Psoas muscle (tissue), 8 donors: ENCODE measurements around the gene PRKACB. TPM values are rescaled to one million over a fixed set of nuclear protein-coding genes. Genes with fewer than 3 reads are reported as not detected.

Experiments
- ATAC-seq, 4 donors: fragments of 200-7000 bp; cut with Tn5 transposase; one replicate each; pipeline ENCODE4 v1.9.1; 2020; ENCODE audit warnings: moderate library complexity in 3 of 4, mild to moderate bottlenecking in 2 of 4
- DNase-seq, 2 donors: peaks; one replicate each; pipeline ENCODE4 v3.0.0-alpha.2; 2020
- H3K27ac ChIP-seq: fragments of 200-600 bp; one replicate; pipeline ENCODE4 v1.8.0; 2022
- H3K27me3 ChIP-seq, 3 donors: fragments of 200-600 bp in 1 of 3; one replicate each; pipeline versions ENCODE4 v1.6.1 to v1.8.0; 2013 to 2022; ENCODE audit warnings: low read length in 2 of 3, mild to moderate bottlenecking in 2 of 3, moderate library complexity in 1 of 3; ENCODE audit not compliant: insufficient read depth in 3 of 3
- H3K36me3 ChIP-seq, 2 donors: fragments of 200-600 bp in 1 of 2; one replicate each; pipeline versions ENCODE4 v1.6.1 to v1.8.0; 2013 to 2022; ENCODE audit warnings: low read depth in 1 of 2, mild to moderate bottlenecking in 1 of 2, moderate library complexity in 1 of 2; ENCODE audit not compliant: insufficient read depth in 1 of 2
- H3K4me1 ChIP-seq: fragments of 200-600 bp; one replicate; pipeline ENCODE4 v1.8.0; 2022
- H3K4me3 ChIP-seq: fragments of 200-600 bp; one replicate; pipeline ENCODE4 v1.8.0; 2022; ENCODE audit warnings: mild to moderate bottlenecking
- H3K9me3 ChIP-seq: fragments of 200-600 bp; one replicate; pipeline ENCODE4 v1.8.0; 2022
- WGBS, 3 donors: extraction: QIAGEN DNeasy Blood & Tissue Kit; methylation state at CpG; one replicate each; pipeline versions ENCODE4 v1.1.6 to v1.1.7; 2013; 5-methylcytosine and 5-hydroxymethylcytosine counted together
- intact Hi-C, 2 donors: fragments of 100-400 bp; cut with DNase I; formaldehyde crosslinking; loops; one replicate each; pipeline versions ENCODE4 v1.11.0 to v1.14.2; 2022
- polyA plus RNA-seq, 3 donors: library from polyadenylated mRNA; stranded (reverse); fragments of 200-250 nt; gene quantifications; one replicate each; pipeline ENCODE4 v1.2.3, GENCODE V29; 2013
- total RNA-seq, 4 donors: library from RNA; stranded (reverse); fragmentation: NEBNext Ultra II Directional in 2 of 4; extraction: Animal tissue kit (Norgen Biotek cat#: 25700) in 2 of 4; gene quantifications; one replicate each; pipeline versions ENCODE4 v1.2.1 to v1.2.4, GENCODE V29; 2021 to 2023
- TF ChIP-seq, protein P1 (sequence below): fragments of 200-600 bp; IDR thresholded peaks from one replicate; pipeline ENCODE4 v1.8.0; 2022; ENCODE audit warnings: antibody characterized with exemption
- donor health status: healthy with polysubstance abuse.
- donor health status: DM: no; HTN: no; CAD: no; lungs with moderate emphysema.
- donor health status: Bipolar disorder and iron deficiency.
- donor health status: healthy.
- donor health status: DM: yes; HTN: yes; CAD: no.
- donor health status: DM: no; HTN: no; CAD: no.
- donor health status: DM: no; HTN: no; CAD: no.
- donor health status: DM: yes; HTN: yes; CAD: no.

Gene PRKACB
- total and polyA plus RNA-seq, 7 donors: 2.6 to 24.5 (median 4.9) TPM

DNA sequence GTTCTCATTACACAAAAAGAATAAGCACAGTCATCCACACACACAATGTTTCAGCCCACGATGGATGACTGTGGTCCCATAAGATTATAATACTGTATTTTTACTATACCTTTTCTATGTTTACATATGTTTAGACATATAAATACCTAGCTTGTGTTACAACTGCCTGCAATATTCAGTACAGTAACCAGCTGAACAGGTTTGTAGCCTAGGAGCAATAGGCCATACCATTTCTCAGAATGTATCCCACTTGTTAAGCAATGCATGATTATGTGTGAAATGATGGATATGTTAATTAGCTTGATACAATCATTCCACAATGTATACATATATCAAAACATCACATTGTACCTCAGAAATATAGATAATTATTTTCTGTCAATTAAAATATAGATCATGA lies 124.3 kb downstream of the PRKACB start:
- H3K9me3 ChIP-seq: no peaks in the 10 kb centered on the region
- H3K36me3 ChIP-seq: no peaks in the 10 kb centered on the region
- DNase-seq (no peak), ATAC-seq (no peak)
- WGBS, 3 donors: 87 to 94% (median 92%) methylated on average over 1 of the region's 1 CpG
- TF ChIP-seq, protein P1, sequence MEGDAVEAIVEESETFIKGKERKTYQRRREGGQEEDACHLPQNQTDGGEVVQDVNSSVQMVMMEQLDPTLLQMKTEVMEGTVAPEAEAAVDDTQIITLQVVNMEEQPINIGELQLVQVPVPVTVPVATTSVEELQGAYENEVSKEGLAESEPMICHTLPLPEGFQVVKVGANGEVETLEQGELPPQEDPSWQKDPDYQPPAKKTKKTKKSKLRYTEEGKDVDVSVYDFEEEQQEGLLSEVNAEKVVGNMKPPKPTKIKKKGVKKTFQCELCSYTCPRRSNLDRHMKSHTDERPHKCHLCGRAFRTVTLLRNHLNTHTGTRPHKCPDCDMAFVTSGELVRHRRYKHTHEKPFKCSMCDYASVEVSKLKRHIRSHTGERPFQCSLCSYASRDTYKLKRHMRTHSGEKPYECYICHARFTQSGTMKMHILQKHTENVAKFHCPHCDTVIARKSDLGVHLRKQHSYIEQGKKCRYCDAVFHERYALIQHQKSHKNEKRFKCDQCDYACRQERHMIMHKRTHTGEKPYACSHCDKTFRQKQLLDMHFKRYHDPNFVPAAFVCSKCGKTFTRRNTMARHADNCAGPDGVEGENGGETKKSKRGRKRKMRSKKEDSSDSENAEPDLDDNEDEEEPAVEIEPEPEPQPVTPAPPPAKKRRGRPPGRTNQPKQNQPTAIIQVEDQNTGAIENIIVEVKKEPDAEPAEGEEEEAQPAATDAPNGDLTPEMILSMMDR: no peak
- H3K4me3 ChIP-seq: no peak overlapping the region
- intact Hi-C loops: no loop called here
- no peaks in the 10 kb centered on the region for H3K4me1 ChIP-seq
- H3K27ac ChIP-seq: no peak overlapping the region
- no peaks in the 10 kb centered on the region for H3K27me3 ChIP-seq

DNA sequence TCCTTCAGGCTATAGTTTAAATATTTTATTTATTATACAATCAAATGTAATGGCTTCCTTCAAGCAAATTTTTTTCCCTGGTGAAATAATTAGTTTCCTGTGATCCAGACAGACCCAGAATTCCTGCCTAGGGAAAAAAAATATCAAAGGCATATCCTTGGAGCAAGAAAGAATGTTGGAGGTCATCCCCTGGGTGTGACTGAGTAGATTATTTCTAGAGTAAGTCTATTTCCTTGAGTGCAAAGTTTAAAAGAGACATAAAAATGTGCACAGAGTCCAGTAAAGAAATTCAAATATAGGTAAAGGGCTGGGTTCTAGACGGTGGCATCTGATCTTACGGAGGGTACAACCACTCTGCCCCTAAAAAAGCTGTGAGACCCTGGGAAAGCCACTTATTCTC lies 125.2 kb downstream of the PRKACB start:
- intact Hi-C loops: no loop called here
- 23 to 63% (median 27%) methylated on average over 2 of the region's 2 CpGs for WGBS, 3 donors
- TF ChIP-seq, protein P1: no peak
- H3K27me3 ChIP-seq: no peaks in the 10 kb centered on the region
- ATAC-seq (no peak), DNase-seq (no peak)
- H3K4me3 ChIP-seq: no peak overlapping the region
- no peak overlapping the region for H3K27ac ChIP-seq
- H3K9me3 ChIP-seq: no peaks in the 10 kb centered on the region
- no peaks in the 10 kb centered on the region for H3K4me1 ChIP-seq
- no peaks in the 10 kb centered on the region for H3K36me3 ChIP-seq

DNA sequence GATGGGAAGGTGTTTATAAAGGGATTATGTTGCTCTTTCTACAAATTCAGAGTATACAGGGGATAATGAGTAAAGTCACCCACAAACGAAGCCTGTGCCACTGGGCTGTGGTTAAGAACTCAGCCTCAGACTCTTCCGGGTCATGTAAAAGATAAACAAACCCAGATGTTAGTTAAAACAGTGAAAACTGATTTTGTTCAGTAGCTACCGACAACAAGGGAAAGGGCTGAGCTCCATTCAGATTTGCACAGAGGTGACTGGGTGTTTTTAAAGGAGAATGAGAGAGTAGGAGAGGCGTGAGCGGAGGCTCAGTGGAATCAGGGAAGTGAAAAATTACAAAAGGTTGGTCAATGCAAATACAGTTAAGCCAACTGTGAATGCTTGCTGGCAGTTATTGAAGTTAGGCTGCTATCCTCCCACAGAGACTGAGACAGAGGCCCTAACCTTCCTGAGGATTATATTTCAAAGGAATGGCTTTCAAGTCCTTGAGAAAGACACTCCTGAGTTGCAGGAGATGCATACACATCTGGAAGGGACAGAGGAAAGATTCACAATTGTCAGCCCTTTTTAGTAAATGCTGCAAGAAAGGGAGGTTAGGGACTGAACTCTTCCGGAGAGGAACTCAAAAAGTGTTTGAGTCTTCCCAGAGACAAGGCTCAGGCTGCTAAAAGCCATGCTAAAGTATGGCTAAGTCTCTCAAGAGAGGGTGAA lies 127.5 kb downstream of the PRKACB start:
- no peaks in the 10 kb centered on the region for H3K9me3 ChIP-seq
- intact Hi-C loops: no loop called here
- no peak overlapping the region for H3K4me3 ChIP-seq
- no peaks in the 10 kb centered on the region for H3K36me3 ChIP-seq
- H3K27ac ChIP-seq: no peak overlapping the region
- DNase-seq (no peak), ATAC-seq (no peak)
- 52 to 57% (median 56%) methylated on average over 6 of the region's 6 CpGs for whole genome bisulfite sequencing, 3 donors
- H3K27me3 ChIP-seq: no peaks in the 10 kb centered on the region
- no peaks in the 10 kb centered on the region for H3K4me1 ChIP-seq
- TF ChIP-seq, protein P1: no peak

DNA sequence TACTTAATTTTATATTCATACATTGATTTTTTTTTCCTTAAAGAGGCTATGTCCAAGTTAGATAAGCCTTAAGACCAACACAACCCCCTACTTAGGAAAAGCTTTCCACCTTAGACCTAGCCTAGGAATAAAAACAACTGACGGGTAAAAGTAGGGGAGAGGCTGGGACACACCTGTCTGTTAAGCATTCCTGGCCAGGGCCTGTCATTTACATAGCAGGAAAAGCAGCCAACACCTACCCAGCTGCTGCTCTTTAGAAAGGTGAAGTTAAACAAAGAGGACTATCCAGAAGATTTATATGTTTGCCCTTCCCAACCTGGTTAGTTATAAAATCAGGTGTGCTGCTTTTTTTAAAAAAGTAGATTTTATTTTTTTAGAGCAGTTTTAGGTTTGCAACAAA lies 128.3 kb downstream of the PRKACB start:
- no peak overlapping the region for H3K27ac ChIP-seq
- no peak overlapping the region for H3K4me3 ChIP-seq
- intact Hi-C loops: no loop called here
- no peaks in the 10 kb centered on the region for H3K9me3 ChIP-seq
- DNase-seq (no peak), ATAC-seq (no peak)
- H3K4me1 ChIP-seq: no peaks in the 10 kb centered on the region
- H3K27me3 ChIP-seq: no peaks in the 10 kb centered on the region
- H3K36me3 ChIP-seq: no peaks in the 10 kb centered on the region
- TF ChIP-seq, protein P1: no peak
- 42 to 49% (median 43%) methylated on average over 1 of the region's 1 CpG for WGBS, 3 donors
